ENCODE data around the gene AP5M1. TPM values are rescaled to one million over a fixed set of nuclear protein-coding genes. Genes with fewer than 3 reads are reported as not detected.

AP5M1 gene
- total and polyA plus RNA-seq, 2 of the 13 experiments (the other 11 are each of a cell fraction or from before 2014, with no cell fraction given) = 14.8 to 35.0 TPM

DNA sequence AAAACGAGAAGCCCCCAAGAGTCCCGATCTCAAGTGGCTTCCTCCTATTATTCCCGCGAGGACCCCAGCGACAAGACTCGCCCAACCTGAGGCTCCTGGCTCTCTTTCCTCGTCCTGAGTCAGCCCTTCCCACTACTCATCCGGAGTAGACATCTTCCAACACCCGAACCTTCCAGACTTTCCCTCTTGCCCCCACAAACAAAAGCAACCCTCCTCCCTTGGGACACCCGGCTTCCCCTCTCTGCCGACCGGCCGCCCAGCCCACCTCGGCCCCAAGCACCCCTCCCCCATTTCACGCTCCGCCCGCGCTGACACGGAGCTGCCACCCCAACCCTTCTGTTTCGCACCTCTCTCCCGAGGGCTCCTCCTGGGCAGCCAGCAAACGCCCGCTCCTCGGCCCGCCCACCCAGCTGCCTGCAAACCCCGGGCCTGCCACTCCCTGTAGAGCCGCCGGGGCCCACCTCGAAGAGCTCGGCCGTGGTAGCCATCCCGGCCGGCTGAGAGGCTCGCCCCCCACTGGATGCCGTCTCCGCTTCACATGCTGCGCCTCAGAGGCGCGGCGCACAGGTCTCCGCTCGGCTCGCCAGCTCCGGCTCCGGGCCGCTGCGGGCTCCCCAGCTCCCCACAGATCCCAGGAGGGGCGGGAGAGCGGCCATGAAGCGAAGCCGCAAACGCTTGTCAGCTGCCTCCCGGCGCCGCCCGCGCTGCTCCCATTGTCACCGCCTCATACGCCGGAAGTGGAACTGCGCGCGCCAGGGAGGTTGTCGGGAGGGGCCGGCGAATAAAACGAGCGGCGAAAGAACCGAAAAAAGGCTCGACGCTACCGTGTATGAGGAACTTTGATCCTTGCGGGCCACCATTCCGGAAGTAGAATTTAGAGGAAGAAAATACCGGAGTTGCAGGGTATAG, at the start of gene AP5M1, which contains the start of gene EXOC5 (continued):
- TF ChIP-seq RBM39 (IDR thresholded peaks at IDR 0.05; ENCODE audit: low read depth, low read length, poor library complexity, severe bottlenecking) = peak; percentile 82
- TF ChIP-seq EEA1 (CRISPR knock-in tag; IDR thresholded peaks at IDR 0.05; ENCODE audit: borderline replicate concordance) = no peak
- peak; percentile 85; the same call in 1 of the 2 replicates for TF ChIP-seq ZNF670 (CRISPR knock-in tag; IDR thresholded peaks at IDR 0.05; ENCODE audit: borderline replicate concordance)
- no peak for TF ChIP-seq SYNCRIP (IDR thresholded peaks at IDR 0.05; ENCODE audit: insufficient read depth, low read depth, low read length)
- no peak for TF ChIP-seq MZF1 (CRISPR knock-in tag; IDR thresholded peaks at IDR 0.05; ENCODE audit: borderline replicate concordance)
- TF ChIP-seq ZNF780A (CRISPR knock-in tag; IDR thresholded peaks at IDR 0.05) = peak; percentile 54; the same call in 1 of the 2 replicates
- no peak for TF ChIP-seq ZNF83 (CRISPR knock-in tag; IDR thresholded peaks at IDR 0.05; ENCODE audit: borderline replicate concordance)
- TF ChIP-seq, protein P1, sequence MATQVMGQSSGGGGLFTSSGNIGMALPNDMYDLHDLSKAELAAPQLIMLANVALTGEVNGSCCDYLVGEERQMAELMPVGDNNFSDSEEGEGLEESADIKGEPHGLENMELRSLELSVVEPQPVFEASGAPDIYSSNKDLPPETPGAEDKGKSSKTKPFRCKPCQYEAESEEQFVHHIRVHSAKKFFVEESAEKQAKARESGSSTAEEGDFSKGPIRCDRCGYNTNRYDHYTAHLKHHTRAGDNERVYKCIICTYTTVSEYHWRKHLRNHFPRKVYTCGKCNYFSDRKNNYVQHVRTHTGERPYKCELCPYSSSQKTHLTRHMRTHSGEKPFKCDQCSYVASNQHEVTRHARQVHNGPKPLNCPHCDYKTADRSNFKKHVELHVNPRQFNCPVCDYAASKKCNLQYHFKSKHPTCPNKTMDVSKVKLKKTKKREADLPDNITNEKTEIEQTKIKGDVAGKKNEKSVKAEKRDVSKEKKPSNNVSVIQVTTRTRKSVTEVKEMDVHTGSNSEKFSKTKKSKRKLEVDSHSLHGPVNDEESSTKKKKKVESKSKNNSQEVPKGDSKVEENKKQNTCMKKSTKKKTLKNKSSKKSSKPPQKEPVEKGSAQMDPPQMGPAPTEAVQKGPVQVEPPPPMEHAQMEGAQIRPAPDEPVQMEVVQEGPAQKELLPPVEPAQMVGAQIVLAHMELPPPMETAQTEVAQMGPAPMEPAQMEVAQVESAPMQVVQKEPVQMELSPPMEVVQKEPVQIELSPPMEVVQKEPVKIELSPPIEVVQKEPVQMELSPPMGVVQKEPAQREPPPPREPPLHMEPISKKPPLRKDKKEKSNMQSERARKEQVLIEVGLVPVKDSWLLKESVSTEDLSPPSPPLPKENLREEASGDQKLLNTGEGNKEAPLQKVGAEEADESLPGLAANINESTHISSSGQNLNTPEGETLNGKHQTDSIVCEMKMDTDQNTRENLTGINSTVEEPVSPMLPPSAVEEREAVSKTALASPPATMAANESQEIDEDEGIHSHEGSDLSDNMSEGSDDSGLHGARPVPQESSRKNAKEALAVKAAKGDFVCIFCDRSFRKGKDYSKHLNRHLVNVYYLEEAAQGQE (IDR thresholded peaks at IDR 0.05; ENCODE audit: borderline replicate concordance in 1 of 2, low read depth in 1 of 2, low read length in 2 of 2) = no peak
- no peak for TF ChIP-seq MTA3 (CRISPR knock-in tag; IDR thresholded peaks at IDR 0.05)
- TF ChIP-seq, protein P2, sequence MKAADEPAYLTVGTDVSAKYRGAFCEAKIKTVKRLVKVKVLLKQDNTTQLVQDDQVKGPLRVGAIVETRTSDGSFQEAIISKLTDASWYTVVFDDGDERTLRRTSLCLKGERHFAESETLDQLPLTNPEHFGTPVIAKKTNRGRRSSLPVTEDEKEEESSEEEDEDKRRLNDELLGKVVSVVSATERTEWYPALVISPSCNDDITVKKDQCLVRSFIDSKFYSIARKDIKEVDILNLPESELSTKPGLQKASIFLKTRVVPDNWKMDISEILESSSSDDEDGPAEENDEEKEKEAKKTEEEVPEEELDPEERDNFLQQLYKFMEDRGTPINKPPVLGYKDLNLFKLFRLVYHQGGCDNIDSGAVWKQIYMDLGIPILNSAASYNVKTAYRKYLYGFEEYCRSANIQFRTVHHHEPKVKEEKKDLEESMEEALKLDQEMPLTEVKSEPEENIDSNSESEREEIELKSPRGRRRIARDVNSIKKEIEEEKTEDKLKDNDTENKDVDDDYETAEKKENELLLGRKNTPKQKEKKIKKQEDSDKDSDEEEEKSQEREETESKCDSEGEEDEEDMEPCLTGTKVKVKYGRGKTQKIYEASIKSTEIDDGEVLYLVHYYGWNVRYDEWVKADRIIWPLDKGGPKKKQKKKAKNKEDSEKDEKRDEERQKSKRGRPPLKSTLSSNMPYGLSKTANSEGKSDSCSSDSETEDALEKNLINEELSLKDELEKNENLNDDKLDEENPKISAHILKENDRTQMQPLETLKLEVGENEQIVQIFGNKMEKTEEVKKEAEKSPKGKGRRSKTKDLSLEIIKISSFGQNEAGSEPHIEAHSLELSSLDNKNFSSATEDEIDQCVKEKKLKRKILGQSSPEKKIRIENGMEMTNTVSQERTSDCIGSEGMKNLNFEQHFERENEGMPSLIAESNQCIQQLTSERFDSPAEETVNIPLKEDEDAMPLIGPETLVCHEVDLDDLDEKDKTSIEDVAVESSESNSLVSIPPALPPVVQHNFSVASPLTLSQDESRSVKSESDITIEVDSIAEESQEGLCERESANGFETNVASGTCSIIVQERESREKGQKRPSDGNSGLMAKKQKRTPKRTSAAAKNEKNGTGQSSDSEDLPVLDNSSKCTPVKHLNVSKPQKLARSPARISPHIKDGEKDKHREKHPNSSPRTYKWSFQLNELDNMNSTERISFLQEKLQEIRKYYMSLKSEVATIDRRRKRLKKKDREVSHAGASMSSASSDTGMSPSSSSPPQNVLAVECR (CRISPR knock-in tag; IDR thresholded peaks at IDR 0.05; ENCODE audit: borderline replicate concordance) = peak; percentile 89
- TF ChIP-seq ZNF44 (CRISPR knock-in tag; IDR thresholded peaks at IDR 0.05) = no peak
- no peak for TF ChIP-seq SETDB1 (CRISPR knock-in tag; IDR thresholded peaks at IDR 0.05; ENCODE audit: borderline replicate concordance)
- no peak for TF ChIP-seq NCOA5 (CRISPR knock-in tag; IDR thresholded peaks at IDR 0.05)
- TF ChIP-seq ATAD3A (CRISPR knock-in tag; IDR thresholded peaks at IDR 0.05) = no peak
- peak; percentile 69 for TF ChIP-seq SP4 (CRISPR knock-in tag; IDR thresholded peaks at IDR 0.05)
- TF ChIP-seq ZNF772 (CRISPR knock-in tag; IDR thresholded peaks at IDR 0.05) = peak; percentile 46
- no peak for TF ChIP-seq ZKSCAN1 (IDR thresholded peaks at IDR 0.05; ENCODE audit: low read length)
- TF ChIP-seq, protein P3, sequence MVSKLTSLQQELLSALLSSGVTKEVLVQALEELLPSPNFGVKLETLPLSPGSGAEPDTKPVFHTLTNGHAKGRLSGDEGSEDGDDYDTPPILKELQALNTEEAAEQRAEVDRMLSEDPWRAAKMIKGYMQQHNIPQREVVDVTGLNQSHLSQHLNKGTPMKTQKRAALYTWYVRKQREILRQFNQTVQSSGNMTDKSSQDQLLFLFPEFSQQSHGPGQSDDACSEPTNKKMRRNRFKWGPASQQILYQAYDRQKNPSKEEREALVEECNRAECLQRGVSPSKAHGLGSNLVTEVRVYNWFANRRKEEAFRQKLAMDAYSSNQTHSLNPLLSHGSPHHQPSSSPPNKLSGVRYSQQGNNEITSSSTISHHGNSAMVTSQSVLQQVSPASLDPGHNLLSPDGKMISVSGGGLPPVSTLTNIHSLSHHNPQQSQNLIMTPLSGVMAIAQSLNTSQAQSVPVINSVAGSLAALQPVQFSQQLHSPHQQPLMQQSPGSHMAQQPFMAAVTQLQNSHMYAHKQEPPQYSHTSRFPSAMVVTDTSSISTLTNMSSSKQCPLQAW (CRISPR knock-in tag; IDR thresholded peaks at IDR 0.05) = peak; percentile 57; the same call in 1 of the 2 replicates
- no peak; the same call in 1 of the 2 replicates for TF ChIP-seq ZNF33B (CRISPR knock-in tag; IDR thresholded peaks at IDR 0.05)
